Stomach (tissue), 9 donors: ENCODE measurements around the gene CKB. TPM values are rescaled to one million over a fixed set of nuclear protein-coding genes. Genes with fewer than 3 reads are reported as not detected.
A peak's percentile ranks its signal among the peaks of the same experiment; 100 is the strongest.

ENCODE experiments used
- DNase-seq, 2 donors: peaks; one replicate each; pipeline versions ENCODE4 v3.0.0 to v3.0.0-alpha.2; 2013 to 2019
- H3K27ac ChIP-seq, 5 donors: fragments of 200-600 bp in 4 of 5; sonication (generic) in 4 of 5; one replicate each; pipeline ENCODE4 v1.5.1; 2013 to 2019; ENCODE audit warnings: mild to moderate bottlenecking in 1 of 5, moderate library complexity in 1 of 5
- H3K27me3 ChIP-seq, 3 donors: fragments of 200-600 bp; sonication (generic); one replicate each; pipeline ENCODE4 v1.5.1; 2017 to 2019; ENCODE audit warnings: mixed run types in 1 of 3
- H3K36me3 ChIP-seq, 4 donors: fragments of 200-600 bp; sonication (generic); 1 replicate in 3 of 4; 2 replicates in 1 of 4; pipeline ENCODE4 v1.5.1; 2016 to 2019
- H3K4me1 ChIP-seq, 4 donors: fragments of 200-600 bp; sonication (generic); one replicate each; pipeline ENCODE4 v1.5.1; 2016 to 2019
- H3K4me3 ChIP-seq, 4 donors: fragments of 200-600 bp; sonication (generic) in 3 of 4; one replicate each; pipeline ENCODE4 v1.5.1; 2016 to 2019; ENCODE audit warnings: mild to moderate bottlenecking in 1 of 4
- H3K9me3 ChIP-seq, 4 donors: fragments of 200-600 bp; sonication (generic); one replicate each; pipeline ENCODE4 v1.5.1; 2016 to 2019
- CTCF ChIP-seq, 7 experiments: fragments of 450-650 bp in 4 of 7; fragments of 200-600 bp in 3 of 7; sonication (generic) in 3 of 7; IDR thresholded peaks; one replicate each; pipeline ENCODE4 v1.5.1; 2016 to 2019; ENCODE audit warnings: antibody characterized with exemption in 7 of 7, control low read depth in 2 of 7, mild to moderate bottlenecking in 1 of 7
- EP300 ChIP-seq: sonication (generic); formaldehyde crosslinking; IDR thresholded peaks from one replicate; pipeline ENCODE4 v1.6.1; 2017; ENCODE audit warnings: antibody characterized with exemption
- POLR2A ChIP-seq, 4 donors: fragments of 450-650 bp; IDR thresholded peaks; one replicate each; pipeline ENCODE4 v1.6.1; 2016; ENCODE audit warnings: antibody characterized with exemption in 4 of 4, control low read depth in 2 of 4, mild to moderate bottlenecking in 1 of 4, moderate library complexity in 1 of 4
- POLR2AphosphoS5 ChIP-seq, 3 donors: sonication (generic); formaldehyde crosslinking; IDR thresholded peaks; one replicate each; pipeline ENCODE4 v1.6.1; 2016; ENCODE audit warnings: antibody characterized with exemption in 3 of 3
- WGBS, 5 donors: extraction: QIAGEN DNeasy Blood & Tissue Kit in 3 of 5; methylation state at CpG; one replicate each; pipeline versions ENCODE4 v1.1.5 to v1.1.7; 2013 to 2018; 5-methylcytosine and 5-hydroxymethylcytosine counted together
- intact Hi-C: fragments of 100-400 bp; cut with DNase I; formaldehyde crosslinking; loops from one replicate; pipeline ENCODE4 v1.15.1; 2023; ENCODE audit warnings: low total_unique reads
- polyA plus RNA-seq, 3 donors: library from polyadenylated mRNA; stranded (reverse); fragments of 200-250 nt; gene quantifications; one replicate each; pipeline ENCODE4 v1.2.3, GENCODE V29; 2013
- total RNA-seq, 5 donors: library from RNA; depleted of rRNA; stranded (reverse); fragments of >200 nt; gene quantifications; one replicate each; pipeline versions ENCODE4 v1.1.0 to v1.2.3, GENCODE V29; 2014 to 2016
- donor health status: healthy with polysubstance abuse.
- donor health status: Bipolar disorder and iron deficiency.
- donor health status: healthy.

The CKB gene
- total and polyA plus RNA-seq, 8 donors = 216 to 1,146 (median 806) TPM

GRCh38 chr14:103546652-103547454 is 24.2 kb upstream of the CKB start:
- H3K9me3 ChIP-seq = no peaks in the 10 kb centered on the region
- H3K4me1 ChIP-seq = peaks cover 53 to 85% (median 62%) of the 10 kb centered on the region in 4 donors
- DNase-seq = peak; percentile 80 to 89
- TF ChIP-seq POLR2AphosphoS5 (IDR thresholded peaks at IDR 0.05) (peak in 1 of 3 donors; percentile 71), EP300 (no peak), CTCF (IDR thresholded peaks at IDR 0.05) (peak in 5 of 7 experiments; percentile 80 to 97 (median 90))
- 17 to 27% (median 22%) methylated on average over 6 to 21 of the region's 21 CpGs for WGBS, 5 donors
- peaks cover 0 to 6% (median 0%) of the 10 kb centered on the region in 3 donors for H3K27me3 ChIP-seq
- H3K4me3 ChIP-seq = no peak overlapping the region
- H3K27ac ChIP-seq = no peak overlapping the region
- intact Hi-C loops = loop anchor here (2.0 to 10.0 kb wide), 2 partner anchors 28 to 52 kb away; no protein-coding TSS in a partner anchor
- no peaks in the 10 kb centered on the region for H3K36me3 ChIP-seq

- H3K4me1 ChIP-seq = peaks cover 59 to 85% (median 65%) of the 10 kb centered on the region in 4 donors
- peak in 1 of 2 donors; percentile 21 for DNase-seq
Observed at GRCh38 chr14:103545915-103546651, 23.5 kb upstream of the CKB start.

GRCh38 chr14:103545219-103545914 is 22.7 kb upstream of the CKB start:
- H3K27ac ChIP-seq = peak overlapping the region in 1 of 5 donors; percentile 83
- 89 to 96% (median 93%) methylated on average over 19 to 29 of the region's 29 CpGs for WGBS, 5 donors
- peak in 1 of 2 donors; percentile 18 for DNase-seq
- no peaks in the 10 kb centered on the region for H3K9me3 ChIP-seq
- H3K4me1 ChIP-seq = peaks cover 59 to 85% (median 66%) of the 10 kb centered on the region in 4 donors
- peaks cover 0 to 7% (median 0%) of the 10 kb centered on the region in 3 donors for H3K27me3 ChIP-seq
- no peak overlapping the region for H3K4me3 ChIP-seq
- no peaks in the 10 kb centered on the region for H3K36me3 ChIP-seq
- intact Hi-C loops = loop anchor here (10.0 kb wide), 1 partner anchor 51 kb away; no protein-coding TSS in a partner anchor
- TF ChIP-seq POLR2AphosphoS5 (IDR thresholded peaks at IDR 0.05) (no peak), CTCF (IDR thresholded peaks at IDR 0.05) (no peak), POLR2A (IDR thresholded peaks at IDR 0.05) (no peak), EP300 (no peak)

More at GRCh38 chr14:103545915-103546651, 23.5 kb upstream of the CKB start:
- no peaks in the 10 kb centered on the region for H3K36me3 ChIP-seq
- intact Hi-C loops = loop anchor here (2.0 to 10.0 kb wide), 2 partner anchors 27 to 51 kb away; no protein-coding TSS in a partner anchor
- H3K27ac ChIP-seq = no peak overlapping the region
- 78 to 84% (median 82%) methylated on average over 7 to 27 of the region's 27 CpGs for WGBS, 5 donors
- no peak for TF ChIP-seq POLR2AphosphoS5 (IDR thresholded peaks at IDR 0.05)
- no peak for TF ChIP-seq EP300
- no peak for TF ChIP-seq CTCF (IDR thresholded peaks at IDR 0.05)
- TF ChIP-seq POLR2A (IDR thresholded peaks at IDR 0.05) = no peak
- H3K4me3 ChIP-seq = no peak overlapping the region
- peaks cover 0 to 7% (median 0%) of the 10 kb centered on the region in 3 donors for H3K27me3 ChIP-seq
- no peaks in the 10 kb centered on the region for H3K9me3 ChIP-seq
